ENCODE results near the gene DYRK2.

DYRK2 gene

GRCh38 chr12:67630373-67631088 is 18.0 kb upstream of the DYRK2 start:
- no peak overlapping the region for H3K4me3 ChIP-seq (ENCODE audit: low read depth, low read length)
- no peak for TF ChIP-seq CTCF (IDR thresholded peaks at IDR 0.05; ENCODE audit: insufficient read depth, low read depth, low read length, missing control alignments)
- peak; percentile 85 for DNase-seq (ENCODE audit: low read depth)

GRCh38 chr12:67632005-67632404 is 16.5 kb upstream of the DYRK2 start:
- no peak for DNase-seq (ENCODE audit: low read depth)
- no peak overlapping the region for H3K4me3 ChIP-seq (ENCODE audit: low read depth, low read length)
- TF ChIP-seq CTCF (IDR thresholded peaks at IDR 0.05; ENCODE audit: insufficient read depth, low read depth, low read length, missing control alignments), result no peak

- TF ChIP-seq CTCF (IDR thresholded peaks at IDR 0.05; ENCODE audit: insufficient read depth, low read depth, low read length, missing control alignments), result no peak
- no peak for DNase-seq (ENCODE audit: low read depth)
- no peak overlapping the region for H3K4me3 ChIP-seq (ENCODE audit: low read depth, low read length)
Observed at GRCh38 chr12:67633024-67633610, 15.4 kb upstream of the DYRK2 start.

- TF ChIP-seq CTCF (IDR thresholded peaks at IDR 0.05; ENCODE audit: insufficient read depth, low read depth, low read length, missing control alignments), result no peak
- no peak for DNase-seq (ENCODE audit: low read depth)
Observed at GRCh38 chr12:67633708-67634107, 14.8 kb upstream of the DYRK2 start.

GRCh38 chr12:67634303-67634761 is 14.2 kb upstream of the DYRK2 start:
- DNase-seq (ENCODE audit: low read depth), result no peak
- no peak for TF ChIP-seq CTCF (IDR thresholded peaks at IDR 0.05; ENCODE audit: insufficient read depth, low read depth, low read length, missing control alignments)
- H3K4me3 ChIP-seq (ENCODE audit: low read depth, low read length), result no peak overlapping the region

More at GRCh38 chr12:67633708-67634107, 14.8 kb upstream of the DYRK2 start:
- no peak overlapping the region for H3K4me3 ChIP-seq (ENCODE audit: low read depth, low read length)

GRCh38 chr12:67637718-67638117 is 10.8 kb upstream of the DYRK2 start:
- H3K4me3 ChIP-seq (ENCODE audit: low read depth, low read length), result no peak overlapping the region
- DNase-seq (ENCODE audit: low read depth), result no peak
- no peak for TF ChIP-seq CTCF (IDR thresholded peaks at IDR 0.05; ENCODE audit: insufficient read depth, low read depth, low read length, missing control alignments)

Measured in GM12865 (cell line).